Activated T-helper 17 cell treated with anti-CD3 and anti-CD28 coated beads, Interleukin-2, amount 50 U/mL, for 72 hours (primary cell): Measurements from ENCODE around the gene CACNA2D1. TPM values are rescaled to one million over a fixed set of nuclear protein-coding genes. Genes with fewer than 3 reads are reported as not detected.

Source experiments
- ATAC-seq: fragments of 150-1000 bp; cut with Tn5 transposase; replicated peaks from 2 replicates; pipeline ENCODE4 v1.10.0; 2021; ENCODE audit warnings: mild to moderate bottlenecking, moderate library complexity
- H3K27ac Mint-ChIP-seq: one replicate; pipeline ENCODE4 v1.8.0; 2022; ENCODE audit warnings: mixed read lengths
- H3K27me3 Mint-ChIP-seq: one replicate; pipeline ENCODE4 v1.8.0; 2022; ENCODE audit warnings: mixed read lengths
- H3K36me3 Mint-ChIP-seq: one replicate; pipeline ENCODE4 v1.8.0; 2022; ENCODE audit warnings: low read depth, mild to moderate bottlenecking, mixed read lengths
- H3K4me1 Mint-ChIP-seq: one replicate; pipeline ENCODE4 v1.8.0; 2022; ENCODE audit warnings: mixed read lengths
- H3K4me3 Mint-ChIP-seq: one replicate; pipeline ENCODE4 v1.8.0; 2022; ENCODE audit warnings: mild to moderate bottlenecking, mixed read lengths
- H3K9me3 Mint-ChIP-seq: one replicate; pipeline ENCODE4 v1.8.0; 2022; ENCODE audit warnings: mixed read lengths
- total RNA-seq, 2 donors: library from RNA; stranded (reverse); gene quantifications; one replicate each; pipeline ENCODE4 v1.2.3, GENCODE V29; 2022

Gene CACNA2D1
- total RNA-seq, 2 donors from 2014 or later: not detected

- H3K36me3 Mint-ChIP-seq: no peaks in the 10 kb centered on the region
- peaks cover 4% of the 10 kb centered on the region for H3K9me3 Mint-ChIP-seq
- H3K4me3 Mint-ChIP-seq: no peak overlapping the region
- no peak for ATAC-seq
- no peak overlapping the region for H3K27ac Mint-ChIP-seq
- H3K27me3 Mint-ChIP-seq: no peaks in the 10 kb centered on the region
- H3K4me1 Mint-ChIP-seq: no peaks in the 10 kb centered on the region
Observed at GRCh38 chr7:82085116-82085515, 358.5 kb downstream of the CACNA2D1 start.

DNA sequence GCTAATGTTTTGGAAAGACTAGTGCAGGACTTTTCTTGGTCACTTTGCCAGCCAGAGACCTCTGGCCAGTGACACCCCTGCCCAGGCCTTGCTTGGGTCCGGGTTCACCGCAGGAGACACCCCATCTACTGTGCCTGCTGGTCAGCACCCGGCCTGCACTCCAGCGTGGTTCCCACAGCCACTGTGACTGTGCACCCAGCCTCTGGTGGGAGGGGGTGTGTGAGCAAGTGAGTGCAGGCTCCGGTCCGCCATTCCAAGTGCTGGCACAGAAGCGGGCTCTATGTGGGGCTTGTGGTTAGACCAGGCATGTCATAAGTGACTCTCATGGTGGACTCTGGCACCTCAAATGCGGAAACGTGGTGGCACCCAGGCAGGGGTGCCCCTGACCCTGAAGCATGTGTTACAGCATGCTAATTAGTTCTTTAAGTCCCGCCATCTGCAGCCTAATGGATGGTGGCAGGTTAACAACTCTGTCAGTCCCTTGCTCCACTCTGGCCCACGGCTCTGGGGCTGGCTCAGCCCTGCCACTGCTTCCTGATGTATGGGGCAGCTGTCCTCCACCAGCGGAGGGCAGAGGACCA, 361.8 kb downstream of the CACNA2D1 start:
- Mint-ChIP-seq H3K27me3 (no peaks in the 10 kb centered on the region), H3K36me3 (no peaks in the 10 kb centered on the region), H3K4me1 (no peaks in the 10 kb centered on the region), H3K4me3 (no peak overlapping the region), H3K9me3 (peaks cover 4% of the 10 kb centered on the region), H3K27ac (no peak overlapping the region)
- no peak for ATAC-seq

GRCh38 chr7:82080254-82080927, 363.2 kb downstream of the CACNA2D1 start:
- no peak overlapping the region for H3K27ac Mint-ChIP-seq
- no peaks in the 10 kb centered on the region for H3K36me3 Mint-ChIP-seq
- no peak overlapping the region for H3K4me3 Mint-ChIP-seq
- peaks cover 8% of the 10 kb centered on the region for H3K9me3 Mint-ChIP-seq
- H3K4me1 Mint-ChIP-seq: no peaks in the 10 kb centered on the region
- no peaks in the 10 kb centered on the region for H3K27me3 Mint-ChIP-seq
- no peak for ATAC-seq

DNA sequence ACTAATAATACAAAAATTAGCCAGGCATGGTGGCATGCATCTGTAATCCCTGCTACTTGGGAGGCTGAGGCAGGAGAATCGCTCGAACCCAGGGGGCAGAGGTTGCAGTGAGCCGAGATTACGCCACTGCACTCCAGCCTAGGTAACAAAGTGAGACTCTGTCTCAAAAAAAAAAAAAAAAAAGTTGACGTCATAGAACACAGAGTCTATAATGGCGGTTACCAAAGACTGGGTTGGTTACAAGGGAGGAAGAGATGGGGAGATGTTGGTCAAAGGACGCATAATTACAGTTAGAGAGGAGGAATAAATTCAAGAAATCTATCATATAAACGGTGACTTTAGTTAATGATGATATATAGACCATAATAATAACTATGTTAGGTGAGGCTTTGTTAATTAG, 364.1 kb downstream of the CACNA2D1 start:
- Mint-ChIP-seq H3K4me1 (no peaks in the 10 kb centered on the region), H3K9me3 (peaks cover 8% of the 10 kb centered on the region), H3K4me3 (no peak overlapping the region), H3K36me3 (no peaks in the 10 kb centered on the region), H3K27me3 (no peaks in the 10 kb centered on the region), H3K27ac (no peak overlapping the region)
- no peak for ATAC-seq

DNA sequence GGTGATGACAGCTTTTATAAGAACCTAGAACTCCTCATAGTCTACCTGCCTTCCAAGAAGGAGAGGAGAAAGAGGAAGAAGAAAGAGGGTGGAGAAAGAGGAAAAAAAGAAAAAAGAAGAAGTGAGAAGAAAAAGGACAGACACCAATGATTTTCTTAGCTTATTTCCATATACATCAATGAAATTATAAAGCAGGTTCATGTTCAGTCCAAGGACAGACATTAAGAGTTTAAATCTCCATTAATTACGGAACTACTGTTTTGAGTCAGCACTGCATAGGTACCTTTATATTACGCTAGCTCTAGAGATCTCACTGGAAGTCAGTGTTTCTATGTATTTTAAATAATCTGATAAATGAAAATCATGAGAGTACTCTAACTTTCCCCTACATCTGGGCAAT, 364.8 kb downstream of the CACNA2D1 start:
- no peak for ATAC-seq
- Mint-ChIP-seq H3K36me3 (no peaks in the 10 kb centered on the region), H3K27me3 (no peaks in the 10 kb centered on the region), H3K9me3 (peaks cover 8% of the 10 kb centered on the region), H3K27ac (no peak overlapping the region), H3K4me1 (no peaks in the 10 kb centered on the region), H3K4me3 (no peak overlapping the region)

GRCh38 chr7:82071468-82071867, 372.1 kb downstream of the CACNA2D1 start:
- no peaks in the 10 kb centered on the region for H3K4me1 Mint-ChIP-seq
- ATAC-seq: no peak
- peaks cover 5% of the 10 kb centered on the region for H3K9me3 Mint-ChIP-seq
- H3K4me3 Mint-ChIP-seq: no peak overlapping the region
- H3K36me3 Mint-ChIP-seq: no peaks in the 10 kb centered on the region
- no peaks in the 10 kb centered on the region for H3K27me3 Mint-ChIP-seq
- H3K27ac Mint-ChIP-seq: no peak overlapping the region

GRCh38 chr7:82067628-82068264, 375.8 kb downstream of the CACNA2D1 start:
- Mint-ChIP-seq H3K27me3 (no peaks in the 10 kb centered on the region), H3K27ac (no peak overlapping the region), H3K4me1 (no peaks in the 10 kb centered on the region), H3K36me3 (no peaks in the 10 kb centered on the region), H3K9me3 (peaks cover 4% of the 10 kb centered on the region), H3K4me3 (no peak overlapping the region)
- ATAC-seq: no peak

DNA sequence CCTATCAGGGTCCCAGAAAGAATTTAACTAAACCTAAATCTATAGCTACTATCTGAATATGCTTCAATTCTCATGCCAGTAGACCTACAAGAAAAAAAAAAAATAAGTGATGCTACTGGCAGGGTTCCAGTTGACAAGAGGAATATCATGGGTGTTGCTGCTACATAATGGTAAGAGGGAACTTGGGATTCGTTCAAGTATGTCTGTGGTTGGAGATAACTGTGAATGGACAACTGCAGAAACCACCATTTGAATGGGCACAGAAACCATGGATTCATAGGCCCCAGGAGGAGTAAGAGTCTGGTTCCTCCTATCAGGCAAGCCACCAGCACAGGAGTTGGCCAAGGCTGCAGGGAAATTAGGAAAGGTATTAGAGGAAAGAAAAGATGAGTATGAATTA, 386.1 kb downstream of the CACNA2D1 start:
- Mint-ChIP-seq H3K36me3 (no peaks in the 10 kb centered on the region), H3K4me1 (no peaks in the 10 kb centered on the region), H3K9me3 (peaks cover 3% of the 10 kb centered on the region), H3K27me3 (no peaks in the 10 kb centered on the region), H3K4me3 (no peak overlapping the region), H3K27ac (no peak overlapping the region)
- ATAC-seq: no peak

DNA sequence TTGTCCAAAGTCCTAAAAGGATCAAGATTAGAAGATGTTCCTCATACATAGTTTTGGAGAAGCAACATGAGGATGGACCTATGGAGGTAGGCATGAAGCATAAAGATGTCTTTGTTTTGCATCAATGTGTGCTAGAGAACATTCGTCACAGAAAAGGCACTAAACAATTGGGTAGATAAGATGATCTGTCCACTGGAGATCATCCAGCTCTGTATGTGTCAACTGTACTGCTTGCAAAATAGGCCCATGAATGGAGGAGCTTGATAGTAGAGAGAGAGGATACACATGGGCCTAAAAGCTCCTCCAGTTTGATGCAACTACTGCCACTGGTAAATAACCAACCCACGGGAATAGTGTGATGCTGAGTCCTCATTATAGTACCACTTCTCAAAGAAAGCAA, 387.3 kb downstream of the CACNA2D1 start:
- H3K4me1 Mint-ChIP-seq: no peaks in the 10 kb centered on the region

DNA sequence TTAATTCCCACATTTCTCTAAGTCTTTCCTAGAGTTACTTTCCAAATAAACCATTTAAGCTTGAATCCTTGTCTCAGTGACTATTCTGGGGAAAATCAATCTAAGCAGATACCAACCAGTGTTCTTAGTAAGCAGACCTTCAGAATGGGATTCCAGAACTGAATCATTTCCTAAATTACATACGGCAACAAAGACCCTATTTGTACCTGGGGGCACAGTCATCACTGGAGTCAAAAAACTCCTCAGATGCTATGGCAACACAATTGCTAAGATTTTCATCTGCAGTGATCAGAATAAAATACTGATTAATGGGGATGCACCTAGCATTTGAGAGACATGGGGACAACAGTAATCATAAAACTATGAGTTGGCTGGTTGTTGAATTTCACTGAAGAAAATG, 389.0 kb downstream of the CACNA2D1 start:
- Mint-ChIP-seq H3K36me3 (no peaks in the 10 kb centered on the region), H3K27me3 (no peaks in the 10 kb centered on the region), H3K4me1 (no peaks in the 10 kb centered on the region), H3K27ac (no peak overlapping the region), H3K4me3 (no peak overlapping the region), H3K9me3 (peaks cover 3% of the 10 kb centered on the region)
- ATAC-seq: no peak

More for the DNA sequence above, 387.3 kb downstream of the CACNA2D1 start:
- ATAC-seq: no peak
- Mint-ChIP-seq H3K36me3 (no peaks in the 10 kb centered on the region), H3K27ac (no peak overlapping the region), H3K4me3 (no peak overlapping the region), H3K9me3 (peaks cover 3% of the 10 kb centered on the region), H3K27me3 (no peaks in the 10 kb centered on the region)

DNA sequence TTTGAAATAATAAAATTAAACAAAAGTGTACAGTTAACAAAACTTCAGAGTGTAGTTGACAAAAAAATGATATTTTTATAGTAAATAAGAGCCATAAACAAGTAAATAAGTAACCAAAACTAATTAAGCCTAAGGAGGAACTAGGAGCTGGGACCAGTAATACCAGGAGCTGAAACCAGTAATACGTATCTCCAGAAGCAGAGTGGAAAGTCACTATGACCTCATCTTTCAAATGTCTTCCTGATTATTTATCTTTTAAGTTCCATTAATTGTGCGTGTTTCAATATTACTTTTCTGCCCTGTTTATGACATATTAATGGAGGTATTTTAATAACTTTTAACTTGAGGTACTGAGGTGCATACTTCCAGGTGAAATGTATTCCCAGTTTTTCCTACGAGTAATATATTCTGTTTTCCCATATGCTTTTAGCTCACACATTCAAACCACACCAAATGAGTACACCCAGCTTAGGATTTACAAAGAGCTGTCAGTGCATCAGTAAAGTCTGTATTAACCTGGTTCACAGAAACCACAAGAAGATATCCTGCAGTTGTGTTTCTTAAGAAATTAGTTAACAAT, 390.0 kb downstream of the CACNA2D1 start:
- Mint-ChIP-seq H3K4me1 (no peaks in the 10 kb centered on the region), H3K9me3 (no peaks in the 10 kb centered on the region), H3K27me3 (no peaks in the 10 kb centered on the region), H3K36me3 (no peaks in the 10 kb centered on the region), H3K4me3 (no peak overlapping the region), H3K27ac (no peak overlapping the region)
- ATAC-seq: no peak

DNA sequence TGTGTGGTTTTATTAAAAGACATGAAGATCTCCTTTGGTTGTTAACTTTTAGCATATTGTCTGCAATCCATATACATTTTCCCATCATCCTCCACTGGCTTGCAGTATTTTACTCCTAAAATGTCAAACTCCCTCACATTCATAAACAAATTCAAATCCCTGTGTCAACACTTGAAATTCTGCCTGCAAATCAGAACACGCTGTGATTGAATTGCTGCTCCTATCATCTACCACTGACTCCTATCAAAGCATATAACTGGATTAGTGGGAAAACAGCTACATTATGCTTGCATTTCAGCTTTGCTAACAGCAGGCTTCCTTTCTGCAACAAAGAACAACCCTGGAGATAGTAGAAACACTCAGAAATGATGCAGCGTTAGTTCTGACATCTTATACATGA, 392.0 kb downstream of the CACNA2D1 start:
- no peaks in the 10 kb centered on the region for H3K36me3 Mint-ChIP-seq
- H3K9me3 Mint-ChIP-seq: no peaks in the 10 kb centered on the region
- H3K27me3 Mint-ChIP-seq: no peaks in the 10 kb centered on the region
- no peaks in the 10 kb centered on the region for H3K4me1 Mint-ChIP-seq
- no peak overlapping the region for H3K27ac Mint-ChIP-seq
- no peak for ATAC-seq
- no peak overlapping the region for H3K4me3 Mint-ChIP-seq

- H3K4me3 Mint-ChIP-seq: no peak overlapping the region
Observed at GRCh38 chr7:82050792-82051191, 392.8 kb downstream of the CACNA2D1 start.

GRCh38 chr7:82049891-82050533, 393.6 kb downstream of the CACNA2D1 start:
- Mint-ChIP-seq H3K27ac (no peak overlapping the region), H3K9me3 (no peaks in the 10 kb centered on the region), H3K27me3 (no peaks in the 10 kb centered on the region), H3K4me3 (no peak overlapping the region), H3K4me1 (no peaks in the 10 kb centered on the region), H3K36me3 (no peaks in the 10 kb centered on the region)
- no peak for ATAC-seq

More at GRCh38 chr7:82050792-82051191, 392.8 kb downstream of the CACNA2D1 start:
- H3K27me3 Mint-ChIP-seq: no peaks in the 10 kb centered on the region
- ATAC-seq: no peak
- no peaks in the 10 kb centered on the region for H3K36me3 Mint-ChIP-seq
- no peaks in the 10 kb centered on the region for H3K9me3 Mint-ChIP-seq
- H3K4me1 Mint-ChIP-seq: no peaks in the 10 kb centered on the region
- H3K27ac Mint-ChIP-seq: no peak overlapping the region
